Measurements from ENCODE around the gene MED26.

The MED26 gene

GRCh38 chr19:16609511-16610200, 18.3 kb downstream of the MED26 start:
- DNase-seq: no peak

- DNase-seq: no peak
Observed at GRCh38 chr19:16608290-16608739, 19.7 kb downstream of the MED26 start.

- no peak for DNase-seq
Observed at GRCh38 chr19:16607819-16608218, 20.2 kb downstream of the MED26 start.

- no peak for DNase-seq
Observed at GRCh38 chr19:16605553-16605994, 22.4 kb downstream of the MED26 start.

GRCh38 chr19:16605115-16605514, 22.9 kb downstream of the MED26 start:
- no peak for DNase-seq

GRCh38 chr19:16604615-16605014, 23.4 kb downstream of the MED26 start:
- DNase-seq: no peak

- DNase-seq: no peak
Observed at GRCh38 chr19:16603090-16603489, 24.9 kb downstream of the MED26 start.

GRCh38 chr19:16601378-16602052, 26.5 kb downstream of the MED26 start:
- DNase-seq: no peak

GRCh38 chr19:16600824-16601223, 27.2 kb downstream of the MED26 start:
- DNase-seq: no peak

- DNase-seq: no peak
Observed at GRCh38 chr19:16599655-16600346, 28.2 kb downstream of the MED26 start.

GRCh38 chr19:16598848-16599247, 29.2 kb downstream of the MED26 start:
- DNase-seq: no peak

GRCh38 chr19:16596399-16596798, 31.6 kb downstream of the MED26 start:
- DNase-seq: no peak

- no peak for DNase-seq
Observed at GRCh38 chr19:16595097-16595496, 32.9 kb downstream of the MED26 start.

- no peak for DNase-seq
Observed at GRCh38 chr19:16594681-16595091, 33.3 kb downstream of the MED26 start.

GRCh38 chr19:16594131-16594586, 33.8 kb downstream of the MED26 start:
- no peak for DNase-seq

GRCh38 chr19:16593181-16593580, 34.8 kb downstream of the MED26 start:
- no peak for DNase-seq

GRCh38 chr19:16591803-16592556, 36.0 kb downstream of the MED26 start:
- no peak for DNase-seq

GRCh38 chr19:16590876-16591802, 36.9 kb downstream of the MED26 start:
- DNase-seq: no peak

GRCh38 chr19:16589917-16590316, 38.1 kb downstream of the MED26 start:
- no peak for DNase-seq

- DNase-seq: no peak
Observed at GRCh38 chr19:16588824-16589577, 39.0 kb downstream of the MED26 start.
